H9 (cell line): Measurements from ENCODE around the gene GAD2. TPM values are rescaled to one million over a fixed set of nuclear protein-coding genes. Genes with fewer than 3 reads are reported as not detected.

Experiments
- DNase-seq: peaks from one replicate; pipeline ENCODE4 v3.0.0-alpha.2; 2017
- H2AFZ ChIP-seq: one replicate; pipeline ENCODE4 v1.6.1; 2013; ENCODE audit warnings: mild to moderate bottlenecking, low read length, control low read depth, moderate library complexity
- H2AK5ac ChIP-seq: 2 replicates; pipeline ENCODE4 v1.6.1; 2013; ENCODE audit warnings: low read length, control low read depth, mixed read lengths; ENCODE audit not compliant: insufficient read length
- H2BK120ac ChIP-seq: one replicate; pipeline ENCODE4 v1.6.1; 2013; ENCODE audit warnings: low read depth, mild to moderate bottlenecking, low read length, control low read depth, inconsistent platforms; ENCODE audit not compliant: poor library complexity, severe bottlenecking
- H2BK12ac ChIP-seq: 2 replicates; pipeline ENCODE4 v1.6.1; 2013; ENCODE audit warnings: low read length, control low read depth, mixed read lengths, low read depth; ENCODE audit not compliant: insufficient read length
- H2BK15ac ChIP-seq: 2 replicates; pipeline ENCODE4 v1.6.1; 2013; ENCODE audit warnings: low read depth, low read length, control low read depth
- H2BK20ac ChIP-seq: one replicate; pipeline ENCODE4 v1.6.1; 2013; ENCODE audit warnings: low read depth, mild to moderate bottlenecking, low read length, control low read depth, inconsistent platforms; ENCODE audit not compliant: poor library complexity, severe bottlenecking
- H2BK5ac ChIP-seq: 2 replicates; pipeline ENCODE4 v1.6.1; 2013; ENCODE audit warnings: low read length, control low read depth, mixed read lengths; ENCODE audit not compliant: insufficient read length
- H3K14ac ChIP-seq: 2 replicates; pipeline ENCODE4 v1.6.1; 2013; ENCODE audit warnings: low read length, control low read depth; ENCODE audit not compliant: insufficient read depth
- H3K18ac ChIP-seq: 2 replicates; pipeline ENCODE4 v1.6.1; 2013; ENCODE audit warnings: low read depth, mild to moderate bottlenecking, mixed read lengths, low read length, control low read depth; ENCODE audit not compliant: insufficient read length
- H3K23ac ChIP-seq: 2 replicates; pipeline ENCODE4 v1.6.1; 2013; ENCODE audit warnings: low read length, control low read depth, mixed read lengths, low read depth; ENCODE audit not compliant: insufficient read length
- H3K23me2 ChIP-seq: 2 replicates; pipeline ENCODE4 v1.6.1; 2013; ENCODE audit warnings: low read depth, mild to moderate bottlenecking, mixed read lengths, low read length, control low read depth; ENCODE audit not compliant: insufficient read length, poor library complexity, severe bottlenecking
- H3K27ac ChIP-seq: 2 replicates; pipeline ENCODE4 v1.5.1; 2013; ENCODE audit warnings: low read length, control low read depth, mixed read lengths, low read depth; ENCODE audit not compliant: insufficient read length
- H3K27me3 ChIP-seq: 2 replicates; pipeline ENCODE4 v1.6.1; 2013; ENCODE audit warnings: low read length, control low read depth, inconsistent platforms; ENCODE audit not compliant: insufficient read depth
- H3K4ac ChIP-seq: 2 replicates; pipeline ENCODE4 v1.6.1; 2013; ENCODE audit warnings: low read depth, mild to moderate bottlenecking, control low read depth, inconsistent platforms, low read length, moderate library complexity
- H3K4me1 ChIP-seq: 2 replicates; pipeline ENCODE4 v1.6.1; 2013; ENCODE audit warnings: low read length, control low read depth, inconsistent platforms; ENCODE audit not compliant: insufficient read depth
- H3K4me2 ChIP-seq: 2 replicates; pipeline ENCODE4 v1.6.1; 2013; ENCODE audit warnings: low read length, control low read depth, mixed read lengths; ENCODE audit not compliant: insufficient read length, insufficient read depth
- H3K56ac ChIP-seq: 2 replicates; pipeline ENCODE4 v1.6.1; 2013; ENCODE audit warnings: low read depth, mild to moderate bottlenecking, mixed read lengths, low read length, control low read depth; ENCODE audit not compliant: insufficient read length
- H3K79me1 ChIP-seq: 2 replicates; pipeline ENCODE4 v1.6.1; 2013; ENCODE audit warnings: low read depth, mild to moderate bottlenecking, moderate library complexity, low read length, control low read depth, inconsistent platforms; ENCODE audit not compliant: insufficient read depth, poor library complexity, severe bottlenecking
- H3K79me2 ChIP-seq: 2 replicates; pipeline ENCODE4 v1.6.1; 2013; ENCODE audit warnings: low read length, control low read depth, inconsistent platforms; ENCODE audit not compliant: insufficient read depth
- H3K9ac ChIP-seq: 2 replicates; pipeline ENCODE4 v1.6.1; 2013; ENCODE audit warnings: low read length, control low read depth, mixed read lengths; ENCODE audit not compliant: insufficient read length; ENCODE audit errors: extremely low read depth
- H3K9me3 ChIP-seq: one replicate; pipeline ENCODE4 v1.6.1; 2013; ENCODE audit warnings: low read depth, low read length, inconsistent platforms; ENCODE audit not compliant: control insufficient read depth
- H3T11ph ChIP-seq: one replicate; pipeline ENCODE4 v1.6.1; 2013; ENCODE audit warnings: mild to moderate bottlenecking, low read length, control low read depth, inconsistent platforms
- H4K20me1 ChIP-seq: one replicate; pipeline ENCODE4 v1.6.1; 2013; ENCODE audit not compliant: control insufficient read depth, insufficient read length, insufficient read depth
- H4K5ac ChIP-seq: 2 replicates; pipeline ENCODE4 v1.6.1; 2013; ENCODE audit warnings: low read depth, mild to moderate bottlenecking, mixed read lengths, low read length, control low read depth; ENCODE audit not compliant: insufficient read length
- H4K8ac ChIP-seq: replicated peaks from 2 replicates; pipeline ENCODE4 v1.6.1; 2013; ENCODE audit warnings: low read length, control low read depth, mixed read lengths, low read depth; ENCODE audit not compliant: insufficient read length
- H4K91ac ChIP-seq: 2 replicates; pipeline ENCODE4 v1.6.1; 2013; ENCODE audit warnings: low read depth, mild to moderate bottlenecking, moderate library complexity, mixed read lengths, low read length, control low read depth; ENCODE audit not compliant: insufficient read length
- H3K27ac Mint-ChIP-seq, 3 experiments: 2 replicates in 2 of 3; 3 replicates in 1 of 3; pipeline ENCODE4 v1.8.0; 2020 to 2021; ENCODE audit warnings: mixed read lengths in 3 of 3, mild to moderate bottlenecking in 1 of 3, moderate library complexity in 1 of 3
- H3K27me3 Mint-ChIP-seq: 2 replicates; pipeline ENCODE4 v1.8.0; 2021; ENCODE audit warnings: low read depth, mild to moderate bottlenecking, moderate library complexity, mixed read lengths
- H3K36me3 Mint-ChIP-seq, 3 experiments: 2 replicates in 2 of 3; 3 replicates in 1 of 3; pipeline ENCODE4 v1.8.0; 2020 to 2021; ENCODE audit warnings: low read depth in 3 of 3, mixed read lengths in 3 of 3; ENCODE audit not compliant: insufficient read depth in 1 of 3
- H3K4me1 Mint-ChIP-seq, 2 experiments: 2 replicates each; pipeline ENCODE4 v1.8.0; 2020; ENCODE audit warnings: mixed read lengths in 2 of 2
- H3K4me3 Mint-ChIP-seq, 2 experiments: 2 replicates in 1 of 2; 3 replicates in 1 of 2; pipeline ENCODE4 v1.8.0; 2020 to 2021; ENCODE audit warnings: mild to moderate bottlenecking in 2 of 2, mixed read lengths in 2 of 2, moderate library complexity in 1 of 2
- H3K9me3 Mint-ChIP-seq, 2 experiments: 2 replicates in 1 of 2; 3 replicates in 1 of 2; pipeline ENCODE4 v1.8.0; 2020; ENCODE audit warnings: mild to moderate bottlenecking in 2 of 2, mixed read lengths in 2 of 2, moderate library complexity in 1 of 2
- CTCF ChIP-seq: fragments of 200-600 bp; sonication (generic); conservative IDR thresholded peaks from 3 replicates; pipeline ENCODE4 v1.8.0; 2021; ENCODE audit warnings: antibody characterized with exemption, mild to moderate bottlenecking
- WGBS: extraction: QIAGEN DNeasy Blood & Tissue Kit; methylation state at CpG from one replicate; pipeline ENCODE4 v1.1.7; 2013; ENCODE audit warnings: missing lambda C conversion rate, low lambda C conversion rate, mixed read lengths; ENCODE audit not compliant: insufficient read length; ENCODE audit errors: extremely low coverage; 5-methylcytosine and 5-hydroxymethylcytosine counted together
- total RNA-seq: library from RNA; stranded (reverse); gene quantifications from 2 replicates; pipeline ENCODE4 v1.2.1, GENCODE V29; 2021

GAD2 gene
- total RNA-seq, 1 experiment from 2014 or later, result 2.0 TPM

- Histone ChIP-seq H2BK20ac (no peak overlapping the region), H4K20me1 (no peaks in the 10 kb centered on the region), H3K4me1 (peaks cover 7% of the 10 kb centered on the region; the same call in 1 of the 2 replicates), H3K27me3 (peaks cover 63% of the 10 kb centered on the region), H3K79me1 (no peaks in the 10 kb centered on the region), H3K9me3 (no peaks in the 10 kb centered on the region), H3K4me2 (peak overlapping the region; percentile 57), H4K5ac (no peak overlapping the region), H4K91ac (no peak overlapping the region), H3K18ac (no peak overlapping the region), H2AFZ (no peak overlapping the region), H3K4ac (no peak overlapping the region), H3K27ac (no peak overlapping the region), H3T11ph (no peak overlapping the region), H2BK120ac (no peak overlapping the region), H2BK15ac (no peak overlapping the region), H3K9ac (no peak overlapping the region), H2BK12ac (no peak overlapping the region), H3K23ac (no peak overlapping the region), H3K14ac (no peak overlapping the region), H4K8ac (no peak overlapping the region), H3K23me2 (peaks cover 40% of the 10 kb centered on the region), H3K56ac (no peak overlapping the region), H2BK5ac (no peak overlapping the region), H2AK5ac (no peak overlapping the region), H3K79me2 (no peaks in the 10 kb centered on the region)
- H3K27me3 Mint-ChIP-seq, result peaks cover 39% of the 10 kb centered on the region
- TF ChIP-seq CTCF, result no peak
- H3K9me3 Mint-ChIP-seq, result peaks cover under 1 to 5% of the 10 kb centered on the region in 2 experiments; a peak in 2 of 5 replicates
- H3K27ac Mint-ChIP-seq, result peak overlapping the region in 1 of 3 experiments; percentile 51; a peak in 1 of 7 replicates
- H3K4me1 Mint-ChIP-seq, result peaks cover 52 to 56% of the 10 kb centered on the region in 2 experiments
- no peaks in the 10 kb centered on the region; a peak in 1 of 7 replicates for H3K36me3 Mint-ChIP-seq
- H3K4me3 Mint-ChIP-seq, result peak overlapping the region in 1 of 2 experiments; percentile 83; a peak in 3 of 5 replicates
- WGBS, result no CpG with 5 or more reads among the region's 11 CpGs
- DNase-seq, result peak; percentile 58
Observed at GRCh38 chr10:26213157-26213800, 3.3 kb upstream of the GAD2 start.
